Colonic mucosa (tissue), 4 donors: ENCODE measurements around the gene MAPK1. TPM values are rescaled to one million over a fixed set of nuclear protein-coding genes. Genes with fewer than 3 reads are reported as not detected.
"Not testable (repeated sequence)": the region's sequence is repeated elsewhere in the genome, so short reads cannot be mapped to it uniquely, and the experiment has no call there.

ENCODE experiments used
- DNase-seq: peaks from one replicate; pipeline ENCODE4 v3.0.0-alpha.2; 2020
- H3K27ac ChIP-seq: fragments of 200-600 bp; one replicate; pipeline ENCODE4 v1.8.0; 2021
- H3K27me3 ChIP-seq: fragments of 200-600 bp; one replicate; pipeline ENCODE4 v1.8.0; 2021
- H3K36me3 ChIP-seq: fragments of 200-600 bp; one replicate; pipeline ENCODE4 v1.8.0; 2021
- H3K4me1 ChIP-seq: fragments of 200-600 bp; one replicate; pipeline ENCODE4 v1.8.0; 2021; ENCODE audit warnings: mild to moderate bottlenecking
- H3K4me3 ChIP-seq: fragments of 200-600 bp; one replicate; pipeline ENCODE4 v1.8.0; 2021
- H3K9ac ChIP-seq, 2 donors: one replicate each; pipeline ENCODE4 v1.7.0; 2013; ENCODE audit warnings: control low read depth in 2 of 2, low read depth in 2 of 2, low read length in 2 of 2
- H3K9me3 ChIP-seq: fragments of 200-600 bp; one replicate; pipeline ENCODE4 v1.8.0; 2021
- intact Hi-C: fragments of 100-400 bp; cut with DNase I; formaldehyde crosslinking; loops from one replicate; pipeline ENCODE4 v1.14.1; 2022
- total RNA-seq, 2 donors: library from RNA; stranded (reverse); fragmentation: NEBNext Ultra II Directional in 1 of 2; extraction: Animal tissue kit (Norgen Biotek cat#: 25700) in 1 of 2; gene quantifications; one replicate each; pipeline ENCODE4 v1.2.1, GENCODE V29; 2021
- TF ChIP-seq, protein P1 (sequence below): fragments of 200-600 bp; IDR thresholded peaks from one replicate; pipeline ENCODE4 v1.8.0; 2022; ENCODE audit warnings: antibody characterized with exemption, mild to moderate bottlenecking
- donor health status: healthy.
- donor health status: DM: no; HTN: no; CAD: no.
- donor health status: DM: no; HTN: no; CAD: no.

The MAPK1 gene
- total RNA-seq, 2 donors from 2014 or later, result 140 to 147 TPM

- Histone ChIP-seq H3K27me3 (no peaks in the 10 kb centered on the region), H3K9ac (no peak overlapping the region), H3K36me3 (no peaks in the 10 kb centered on the region), H3K27ac (no peak overlapping the region), H3K4me3 (no peak overlapping the region), H3K9me3 (no peaks in the 10 kb centered on the region), H3K4me1 (no peaks in the 10 kb centered on the region)
- intact Hi-C loops, result no loop called here
- TF ChIP-seq, protein P1, sequence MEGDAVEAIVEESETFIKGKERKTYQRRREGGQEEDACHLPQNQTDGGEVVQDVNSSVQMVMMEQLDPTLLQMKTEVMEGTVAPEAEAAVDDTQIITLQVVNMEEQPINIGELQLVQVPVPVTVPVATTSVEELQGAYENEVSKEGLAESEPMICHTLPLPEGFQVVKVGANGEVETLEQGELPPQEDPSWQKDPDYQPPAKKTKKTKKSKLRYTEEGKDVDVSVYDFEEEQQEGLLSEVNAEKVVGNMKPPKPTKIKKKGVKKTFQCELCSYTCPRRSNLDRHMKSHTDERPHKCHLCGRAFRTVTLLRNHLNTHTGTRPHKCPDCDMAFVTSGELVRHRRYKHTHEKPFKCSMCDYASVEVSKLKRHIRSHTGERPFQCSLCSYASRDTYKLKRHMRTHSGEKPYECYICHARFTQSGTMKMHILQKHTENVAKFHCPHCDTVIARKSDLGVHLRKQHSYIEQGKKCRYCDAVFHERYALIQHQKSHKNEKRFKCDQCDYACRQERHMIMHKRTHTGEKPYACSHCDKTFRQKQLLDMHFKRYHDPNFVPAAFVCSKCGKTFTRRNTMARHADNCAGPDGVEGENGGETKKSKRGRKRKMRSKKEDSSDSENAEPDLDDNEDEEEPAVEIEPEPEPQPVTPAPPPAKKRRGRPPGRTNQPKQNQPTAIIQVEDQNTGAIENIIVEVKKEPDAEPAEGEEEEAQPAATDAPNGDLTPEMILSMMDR, result no peak
- DNase-seq, result no peak
These were observed 31.0 kb upstream of the MAPK1 start for GRCh38 chr22:21898354-21898896.

GRCh38 chr22:21896951-21897513 is 29.6 kb upstream of the MAPK1 start:
- Histone ChIP-seq H3K27me3 (no peaks in the 10 kb centered on the region), H3K4me1 (no peaks in the 10 kb centered on the region), H3K36me3 (no peaks in the 10 kb centered on the region), H3K4me3 (no peak overlapping the region), H3K9me3 (no peaks in the 10 kb centered on the region), H3K9ac (no peak overlapping the region), H3K27ac (no peak overlapping the region)
- intact Hi-C loops, result no loop called here
- TF ChIP-seq, protein P1, result no peak
- DNase-seq, result no peak

- H3K36me3 ChIP-seq, H3K4me3 ChIP-seq, H3K27ac ChIP-seq, H3K4me1 ChIP-seq, DNase-seq, H3K27me3 ChIP-seq, intact Hi-C loops, H3K9me3 ChIP-seq, H3K9ac ChIP-seq: not testable (repeated sequence)
These were observed 28.8 kb upstream of the MAPK1 start for GRCh38 chr22:21896275-21896674.

- Histone ChIP-seq H3K36me3 (no peaks in the 10 kb centered on the region), H3K27me3 (no peaks in the 10 kb centered on the region), H3K9ac (no peak overlapping the region), H3K9me3 (no peaks in the 10 kb centered on the region), H3K4me1 (no peaks in the 10 kb centered on the region), H3K4me3 (no peak overlapping the region), H3K27ac (no peak overlapping the region)
- intact Hi-C loops, result no loop called here
- TF ChIP-seq, protein P1, result no peak
- DNase-seq, result no peak
These were observed 27.4 kb upstream of the MAPK1 start for GRCh38 chr22:21894799-21895198.

- Histone ChIP-seq H3K9ac (no peak overlapping the region), H3K27me3 (no peaks in the 10 kb centered on the region), H3K9me3 (no peaks in the 10 kb centered on the region), H3K4me3 (no peak overlapping the region), H3K27ac (no peak overlapping the region), H3K36me3 (no peaks in the 10 kb centered on the region), H3K4me1 (no peaks in the 10 kb centered on the region)
- DNase-seq, result no peak
- TF ChIP-seq, protein P1, result no peak
- intact Hi-C loops, result no loop called here
These were observed 22.0 kb upstream of the MAPK1 start for GRCh38 chr22:21889251-21889990.

DNA sequence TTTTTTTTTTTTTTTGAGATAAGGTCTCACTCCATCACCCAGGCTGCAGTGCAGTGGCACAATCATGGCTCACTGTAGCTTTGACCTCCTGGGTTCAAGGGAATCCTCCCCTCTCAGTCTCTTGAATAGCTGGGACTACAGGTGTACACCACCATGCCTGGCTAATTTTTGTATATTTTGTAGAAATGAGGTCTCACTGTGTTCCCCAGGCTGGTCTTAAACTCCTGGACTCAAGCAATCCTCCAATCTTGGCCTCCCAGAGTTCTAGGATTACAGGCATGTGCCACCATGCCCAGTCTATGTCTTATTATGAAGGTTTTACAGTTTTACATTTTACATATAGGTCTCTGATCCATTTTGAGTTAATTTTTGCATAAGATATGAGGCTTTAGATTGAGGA is 20.4 kb upstream of the MAPK1 start:
- TF ChIP-seq, protein P1, result no peak
- no peaks in the 10 kb centered on the region for H3K27me3 ChIP-seq
- DNase-seq, result no peak
- no peaks in the 10 kb centered on the region for H3K36me3 ChIP-seq
- H3K4me1 ChIP-seq, result no peaks in the 10 kb centered on the region
- H3K9me3 ChIP-seq, result no peaks in the 10 kb centered on the region
- H3K27ac ChIP-seq, result no peak overlapping the region
- H3K9ac ChIP-seq, result no peak overlapping the region
- no peak overlapping the region for H3K4me3 ChIP-seq
- intact Hi-C loops, result no loop called here

- H3K27ac ChIP-seq, H3K4me1 ChIP-seq, intact Hi-C loops, H3K27me3 ChIP-seq, DNase-seq, H3K36me3 ChIP-seq, H3K9me3 ChIP-seq, H3K9ac ChIP-seq, H3K4me3 ChIP-seq: not testable (repeated sequence)
These were observed 16.5 kb upstream of the MAPK1 start for GRCh38 chr22:21883930-21884329.

DNA sequence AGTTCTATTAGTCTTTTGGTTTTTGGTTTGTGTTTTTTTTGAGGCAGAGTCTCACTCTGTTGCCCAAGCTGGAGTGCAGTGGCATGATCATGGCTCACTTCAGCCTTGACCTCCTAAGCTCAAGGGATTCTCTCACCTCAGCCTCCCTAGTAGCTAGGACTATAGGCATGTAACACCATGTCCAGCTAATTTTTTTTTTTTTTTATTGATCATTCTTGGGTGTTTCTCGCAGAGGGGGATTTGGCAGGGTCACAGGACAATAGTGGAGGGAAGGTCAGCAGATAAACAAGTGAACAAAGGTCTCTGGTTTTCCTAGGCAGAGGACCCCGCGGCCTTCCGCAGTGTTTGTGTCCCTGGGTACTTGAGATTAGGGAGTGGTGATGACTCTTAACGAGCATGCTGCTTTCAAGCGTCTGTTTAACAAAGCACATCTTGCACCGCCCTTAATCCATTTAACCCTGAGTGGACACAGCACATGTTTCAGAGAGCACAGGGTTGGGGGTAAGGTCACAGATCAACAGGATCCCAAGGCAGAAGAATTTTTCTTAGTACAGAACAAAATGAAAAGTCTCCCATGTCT is 15.4 kb upstream of the MAPK1 start:
- DNase-seq, H3K27ac ChIP-seq, H3K36me3 ChIP-seq, H3K4me3 ChIP-seq, H3K9me3 ChIP-seq, H3K9ac ChIP-seq, H3K27me3 ChIP-seq, H3K4me1 ChIP-seq, intact Hi-C loops: not testable (repeated sequence)
